Small intestine (tissue), 7 donors: Measurements from ENCODE around the gene ETNK1. TPM values are rescaled to one million over a fixed set of nuclear protein-coding genes. Genes with fewer than 3 reads are reported as not detected.

Source experiments
- DNase-seq, 2 donors: peaks; one replicate each; pipeline versions ENCODE4 v3.0.0 to v3.0.0-alpha.2; 2013
- FAIRE-seq: peaks from 2 replicates; lab custom pipeline; 2012; peaks lifted over from hg19 to GRCh38; lab: Jason Lieb, UNC
- H3K27ac ChIP-seq, 3 donors: one replicate each; pipeline ENCODE4 v1.5.1; 2013; ENCODE audit warnings: low read length in 2 of 3, mild to moderate bottlenecking in 2 of 3, control low read depth in 1 of 3, inconsistent platforms in 1 of 3, low read depth in 1 of 3, moderate library complexity in 1 of 3
- H3K27me3 ChIP-seq, 3 donors: one replicate each; pipeline ENCODE4 v1.6.1; 2013; ENCODE audit warnings: low read length in 3 of 3, inconsistent platforms in 1 of 3; ENCODE audit not compliant: control insufficient read depth in 3 of 3, insufficient read depth in 3 of 3
- H3K36me3 ChIP-seq, 3 donors: one replicate each; pipeline ENCODE4 v1.6.1; 2013; ENCODE audit warnings: low read length in 3 of 3, inconsistent platforms in 1 of 3, low read depth in 1 of 3, mild to moderate bottlenecking in 1 of 3, moderate library complexity in 1 of 3; ENCODE audit not compliant: control insufficient read depth in 3 of 3, insufficient read depth in 2 of 3
- H3K4me1 ChIP-seq, 3 donors: one replicate each; pipeline ENCODE4 v1.6.1; 2013; ENCODE audit warnings: low read length in 2 of 3, inconsistent platforms in 1 of 3, low read depth in 1 of 3, mild to moderate bottlenecking in 1 of 3, moderate library complexity in 1 of 3; ENCODE audit not compliant: control insufficient read depth in 3 of 3, insufficient read depth in 2 of 3
- H3K4me3 ChIP-seq, 3 donors: one replicate each; pipeline ENCODE4 v1.5.1; 2013; ENCODE audit warnings: low read length in 3 of 3, control low read depth in 1 of 3, inconsistent platforms in 1 of 3, low read depth in 1 of 3, mild to moderate bottlenecking in 1 of 3, moderate library complexity in 1 of 3
- H3K9me3 ChIP-seq, 2 donors: one replicate each; pipeline ENCODE4 v1.6.1; 2013; ENCODE audit warnings: low read depth in 1 of 2, low read length in 1 of 2; ENCODE audit not compliant: control insufficient read depth in 2 of 2, insufficient read depth in 1 of 2
- WGBS, 3 donors: extraction: QIAGEN DNeasy Blood & Tissue Kit; methylation state at CpG; one replicate each; pipeline ENCODE4 v1.1.7; 2013; 5-methylcytosine and 5-hydroxymethylcytosine counted together
- polyA plus RNA-seq, 4 donors: library from polyadenylated mRNA; stranded (reverse) in 3 of 4; unstranded in 1 of 4; fragments of 200-250 nt in 3 of 4; fragments of 120-200 nt in 1 of 4; gene quantifications; one replicate each; pipeline versions ENCODE4 v1.2.1 to v1.2.3, GENCODE V29; 2013
- donor health status: healthy with polysubstance abuse.
- donor health status: control.
- donor health status: control.
- donor health status: Bipolar disorder and iron deficiency.
- donor health status: healthy.

The ETNK1 gene
- polyA plus RNA-seq, 4 donors: 17.8 to 85.3 (median 27.3) TPM

- FAIRE-seq: no peak
- WGBS, 3 donors: 90% methylated on average over 2 of the region's 2 CpGs
Observed at GRCh38 chr12:22617630-22618029, 7.3 kb upstream of the ETNK1 start.

GRCh38 chr12:22624548-22624869 lies 462 bp upstream of the ETNK1 start:
- WGBS, 3 donors: 7 to 20% (median 19%) methylated on average over 10 of the region's 10 CpGs
- H3K4me1 ChIP-seq: peaks cover 0 to 9% (median 0%) of the 10 kb centered on the region in 3 donors
- H3K9me3 ChIP-seq: no peaks in the 10 kb centered on the region
- peak overlapping the region; percentile 98 to 99 (median 98) for H3K27ac ChIP-seq
- no peaks in the 10 kb centered on the region for H3K27me3 ChIP-seq
- no peaks in the 10 kb centered on the region for H3K36me3 ChIP-seq
- FAIRE-seq (no peak), DNase-seq (no peak)
- peak overlapping the region in 2 of 3 donors; percentile 66 to 82 for H3K4me3 ChIP-seq

More at GRCh38 chr12:22617630-22618029, 7.3 kb upstream of the ETNK1 start:
- H3K9me3 ChIP-seq: peaks cover 0 to 34% of the 10 kb centered on the region in 2 donors
- DNase-seq: no peak
- no peaks in the 10 kb centered on the region for H3K36me3 ChIP-seq
- no peaks in the 10 kb centered on the region for H3K4me1 ChIP-seq
- no peak overlapping the region for H3K27ac ChIP-seq
- H3K27me3 ChIP-seq: no peaks in the 10 kb centered on the region
- H3K4me3 ChIP-seq: no peak overlapping the region

- FAIRE-seq: no peak
- peak; percentile 61 to 82 for DNase-seq
- H3K27ac ChIP-seq: peak overlapping the region; percentile 98 to 99 (median 98)
Observed at GRCh38 chr12:22625762-22626294, 857 bp downstream of the ETNK1 start.

GRCh38 chr12:22626406-22626805 lies 1.4 kb downstream of the ETNK1 start:
- DNase-seq (peak; percentile 40 to 44), FAIRE-seq (no peak)
- no peaks in the 10 kb centered on the region for H3K9me3 ChIP-seq
- peaks cover 0 to 3% (median 0%) of the 10 kb centered on the region in 3 donors for H3K36me3 ChIP-seq
- peak overlapping the region in 2 of 3 donors; percentile 74 to 98 for H3K27ac ChIP-seq
- H3K4me3 ChIP-seq: peak overlapping the region in 2 of 3 donors; percentile 66 to 82
- WGBS, 3 donors: 3 to 4% (median 4%) methylated on average over 4 of the region's 4 CpGs
- H3K4me1 ChIP-seq: peaks cover 0 to 9% (median 0%) of the 10 kb centered on the region in 3 donors
- no peaks in the 10 kb centered on the region for H3K27me3 ChIP-seq

More at GRCh38 chr12:22625762-22626294, 857 bp downstream of the ETNK1 start:
- H3K4me1 ChIP-seq: peaks cover 0 to 9% (median 0%) of the 10 kb centered on the region in 3 donors
- H3K4me3 ChIP-seq: peak overlapping the region; percentile 64 to 82 (median 66)
- no peaks in the 10 kb centered on the region for H3K9me3 ChIP-seq
- 0 to 1% (median 0%) methylated on average over 18 of the region's 18 CpGs for WGBS, 3 donors
- no peaks in the 10 kb centered on the region for H3K27me3 ChIP-seq
- peaks cover 0 to 3% (median 0%) of the 10 kb centered on the region in 3 donors for H3K36me3 ChIP-seq

GRCh38 chr12:22627371-22627770 lies 2.4 kb downstream of the ETNK1 start:
- Histone ChIP-seq H3K27ac (peak overlapping the region in 1 of 3 donors; percentile 98), H3K9me3 (no peaks in the 10 kb centered on the region), H3K4me1 (peaks cover 0 to 9% (median 0%) of the 10 kb centered on the region in 3 donors), H3K36me3 (peaks cover 0 to 3% (median 0%) of the 10 kb centered on the region in 3 donors), H3K27me3 (no peaks in the 10 kb centered on the region), H3K4me3 (peak overlapping the region in 2 of 3 donors; percentile 35 to 39)
- no peak for FAIRE-seq
- WGBS, 3 donors: 10 to 23% (median 15%) methylated on average over 2 of the region's 2 CpGs
- DNase-seq: peak in 1 of 2 donors; percentile 45

- peaks cover 0 to 9% (median 0%) of the 10 kb centered on the region in 3 donors for H3K4me1 ChIP-seq
- peak overlapping the region in 2 of 3 donors; percentile 23 to 39 for H3K4me3 ChIP-seq
- no peaks in the 10 kb centered on the region for H3K9me3 ChIP-seq
- peak overlapping the region in 1 of 3 donors; percentile 98 for H3K27ac ChIP-seq
- DNase-seq (peak in 1 of 2 donors; percentile 24), FAIRE-seq (no peak)
- no peaks in the 10 kb centered on the region for H3K27me3 ChIP-seq
- H3K36me3 ChIP-seq: peaks cover 0 to 6% (median under 1%) of the 10 kb centered on the region in 3 donors
- WGBS, 3 donors: 34 to 49% (median 47%) methylated on average over 4 of the region's 4 CpGs
Observed at GRCh38 chr12:22628228-22628627, 3.3 kb downstream of the ETNK1 start.

GRCh38 chr12:22631863-22632463 lies 7.0 kb downstream of the ETNK1 start:
- Histone ChIP-seq H3K27ac (no peak overlapping the region), H3K4me3 (no peak overlapping the region), H3K9me3 (no peaks in the 10 kb centered on the region), H3K36me3 (peaks cover 2 to 16% (median 2%) of the 10 kb centered on the region in 3 donors), H3K4me1 (peaks cover 2 to 4% (median 3%) of the 10 kb centered on the region in 3 donors), H3K27me3 (no peaks in the 10 kb centered on the region)
- DNase-seq (peak in 1 of 2 donors; percentile 31), FAIRE-seq (peak; percentile 93)
- WGBS, 3 donors: 46 to 68% (median 57%) methylated on average over 3 of the region's 3 CpGs

- Histone ChIP-seq H3K4me3 (no peak overlapping the region), H3K36me3 (peaks cover 2 to 21% (median 2%) of the 10 kb centered on the region in 3 donors), H3K4me1 (peaks cover 0 to 5% (median 4%) of the 10 kb centered on the region in 3 donors), H3K9me3 (no peaks in the 10 kb centered on the region), H3K27me3 (no peaks in the 10 kb centered on the region), H3K27ac (no peak overlapping the region)
- 90 to 91% (median 91%) methylated on average over 3 of the region's 3 CpGs for WGBS, 3 donors
- FAIRE-seq (no peak), DNase-seq (no peak)
Observed at GRCh38 chr12:22634883-22635282, 9.9 kb downstream of the ETNK1 start.
